Ectodermal cell (in vitro differentiated cells): ENCODE results near the gene GPR162.

Source experiments
- H3K27ac ChIP-seq: 2 replicates; pipeline ENCODE4 v1.7.0; 2013; ENCODE audit warnings: mild to moderate bottlenecking, low read depth, low read length; ENCODE audit not compliant: insufficient read depth, poor library complexity, severe bottlenecking
- H3K27me3 ChIP-seq: 2 replicates; pipeline ENCODE4 v1.7.0; 2013; ENCODE audit warnings: mild to moderate bottlenecking, low read length; ENCODE audit not compliant: insufficient read depth, control insufficient read depth, poor library complexity, severe bottlenecking
- H3K36me3 ChIP-seq: one replicate; pipeline ENCODE4 v1.7.0; 2013; ENCODE audit warnings: low read length; ENCODE audit not compliant: control insufficient read depth, insufficient read depth
- H3K4me1 ChIP-seq: one replicate; pipeline ENCODE4 v1.7.0; 2013; ENCODE audit warnings: low read length; ENCODE audit not compliant: control insufficient read depth, insufficient read depth
- H3K4me3 ChIP-seq: 2 replicates; pipeline ENCODE4 v1.7.0; 2013; ENCODE audit warnings: low read depth, low read length, control low read depth; ENCODE audit not compliant: insufficient read depth
- H3K9me3 ChIP-seq: 2 replicates; pipeline ENCODE4 v1.7.0; 2013; ENCODE audit warnings: mild to moderate bottlenecking, low read length, moderate library complexity; ENCODE audit not compliant: control insufficient read depth
- WGBS, 2 experiments: methylation state at CpG; one replicate each; pipeline ENCODE4 v1.1.7; 2013; ENCODE audit warnings: missing lambda C conversion rate in 2 of 2; 5-methylcytosine and 5-hydroxymethylcytosine counted together

The GPR162 gene

DNA sequence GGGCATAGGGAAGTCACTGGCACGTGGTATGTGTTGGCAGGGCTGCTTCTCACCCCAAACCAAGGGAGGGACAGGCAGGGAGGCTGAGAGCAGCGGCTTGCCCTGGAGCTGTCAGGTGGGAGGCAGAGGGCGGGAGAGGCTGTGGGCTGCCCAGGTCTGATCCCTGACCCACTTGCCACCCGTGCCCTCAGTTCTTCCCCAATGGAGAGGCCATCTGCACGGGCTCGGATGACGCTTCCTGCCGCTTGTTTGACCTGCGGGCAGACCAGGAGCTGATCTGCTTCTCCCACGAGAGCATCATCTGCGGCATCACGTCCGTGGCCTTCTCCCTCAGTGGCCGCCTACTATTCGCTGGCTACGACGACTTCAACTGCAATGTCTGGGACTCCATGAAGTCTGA is 23.8 kb downstream of the GPR162 start:
- H3K27me3 ChIP-seq: no peaks in the 10 kb centered on the region
- no peaks in the 10 kb centered on the region for H3K9me3 ChIP-seq
- no peak overlapping the region for H3K4me3 ChIP-seq
- WGBS, 2 experiments: 92 to 93% methylated on average over 17 of the region's 17 CpGs
- H3K27ac ChIP-seq: no peak overlapping the region
- peaks cover 18% of the 10 kb centered on the region for H3K4me1 ChIP-seq
- H3K36me3 ChIP-seq: peaks cover 41% of the 10 kb centered on the region

DNA sequence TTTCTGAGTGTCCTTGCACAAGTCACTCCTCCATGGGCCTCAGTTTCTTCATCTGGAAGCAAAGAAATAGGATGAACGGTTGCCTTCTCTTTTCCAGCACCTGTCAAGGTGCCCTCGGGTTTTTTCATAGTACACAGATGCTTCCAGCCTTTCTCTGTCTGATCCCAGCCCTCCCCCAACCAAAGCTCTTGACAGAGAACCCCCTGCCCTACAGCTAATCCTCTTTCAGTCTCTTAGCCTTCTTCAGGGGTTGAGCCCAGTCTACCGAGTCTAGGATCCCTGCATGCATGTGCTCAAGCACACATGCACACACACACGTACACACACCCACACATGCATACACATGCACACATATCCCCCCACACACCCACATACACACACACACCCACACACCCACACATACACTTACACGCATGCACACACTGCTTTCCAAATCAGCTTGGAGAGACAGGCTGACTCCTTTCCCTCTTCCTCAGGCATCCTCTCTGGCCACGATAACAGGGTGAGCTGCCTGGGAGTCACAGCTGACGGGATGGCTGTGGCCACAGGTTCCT is 24.8 kb downstream of the GPR162 start:
- no peak overlapping the region for H3K4me3 ChIP-seq
- H3K36me3 ChIP-seq: peaks cover 43% of the 10 kb centered on the region
- WGBS, 2 experiments: 94% methylated on average over 7 of the region's 7 CpGs
- peaks cover 16% of the 10 kb centered on the region for H3K4me1 ChIP-seq
- no peaks in the 10 kb centered on the region for H3K9me3 ChIP-seq
- no peak overlapping the region for H3K27ac ChIP-seq
- H3K27me3 ChIP-seq: no peaks in the 10 kb centered on the region

DNA sequence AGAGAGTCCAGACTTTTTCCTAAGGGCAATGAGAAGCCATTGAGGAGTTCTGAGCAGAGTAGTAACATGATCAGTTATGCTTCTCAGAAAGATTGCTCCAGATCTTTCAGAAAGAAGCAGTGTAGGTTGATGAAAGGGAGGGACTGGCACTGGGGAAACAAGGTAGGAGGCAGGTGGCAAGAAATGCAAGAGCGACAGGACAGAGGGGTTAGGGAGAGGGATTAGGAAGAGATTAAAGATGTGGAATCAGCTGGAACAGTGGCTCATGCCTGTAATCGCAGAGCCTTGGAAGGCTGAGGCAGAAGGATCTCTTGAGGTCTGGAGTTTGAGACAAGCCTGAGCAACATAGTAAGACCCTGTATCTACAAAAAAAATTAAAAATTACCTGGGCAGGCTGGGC is 26.1 kb downstream of the GPR162 start:
- Histone ChIP-seq H3K4me1 (peaks cover 14% of the 10 kb centered on the region), H3K27ac (no peak overlapping the region), H3K36me3 (peaks cover 43% of the 10 kb centered on the region), H3K4me3 (no peak overlapping the region), H3K27me3 (no peaks in the 10 kb centered on the region), H3K9me3 (no peaks in the 10 kb centered on the region)
- WGBS, 2 experiments: 85 to 88% methylated on average over 2 of the region's 2 CpGs

DNA sequence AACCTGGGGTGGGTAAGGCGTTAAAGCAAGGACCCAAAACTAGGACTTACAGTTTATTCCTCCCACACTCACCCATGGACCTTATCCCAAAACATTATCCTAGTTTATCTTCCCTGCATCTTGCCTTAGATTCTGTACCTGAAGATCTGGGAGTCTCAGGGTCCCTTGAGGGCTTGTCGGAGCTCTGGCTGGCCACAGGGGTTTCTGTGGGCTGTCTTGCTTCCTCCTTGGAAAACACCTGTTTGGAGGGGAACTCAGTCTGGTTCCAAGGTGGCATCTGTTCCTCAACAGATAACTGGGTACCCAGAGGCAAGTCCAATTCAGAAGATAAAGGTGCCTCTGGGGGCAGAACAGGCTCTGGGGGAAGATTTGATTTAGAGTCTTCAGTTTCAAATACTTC is 27.8 kb downstream of the GPR162 start:
- Histone ChIP-seq H3K4me1 (peaks cover 21% of the 10 kb centered on the region), H3K9me3 (no peaks in the 10 kb centered on the region), H3K27ac (no peak overlapping the region), H3K36me3 (peaks cover 40% of the 10 kb centered on the region), H3K27me3 (no peaks in the 10 kb centered on the region), H3K4me3 (no peak overlapping the region)
- 90 to 94% methylated on average over 2 of the region's 2 CpGs for WGBS, 2 experiments

DNA sequence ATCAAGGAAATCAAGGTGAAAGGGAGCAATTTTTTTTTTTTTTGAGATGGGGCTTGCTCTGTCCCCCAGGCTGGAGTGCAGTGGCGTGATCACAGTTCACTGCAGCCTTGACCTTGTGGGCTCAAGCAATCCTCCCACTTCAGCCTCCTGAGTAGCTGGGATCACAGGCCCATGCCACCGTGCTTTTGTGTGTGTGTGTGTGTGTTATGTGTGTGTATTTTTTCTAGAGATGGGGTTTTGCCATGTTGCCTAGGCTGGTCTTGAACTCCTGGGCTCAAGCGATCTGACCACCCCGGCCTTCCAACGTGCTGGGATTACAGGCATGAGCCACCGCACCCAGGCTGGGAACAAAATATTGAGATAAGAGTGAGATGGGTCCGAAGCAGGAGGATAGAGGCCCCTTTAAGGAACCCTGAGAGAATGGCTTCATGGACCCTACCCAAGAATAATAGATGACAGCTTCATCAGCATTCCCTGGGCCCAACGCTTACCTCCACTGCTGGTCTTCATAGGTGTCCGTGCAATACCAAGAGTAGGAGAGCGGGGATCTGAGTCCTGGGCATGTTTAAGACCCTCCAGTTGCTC is 28.4 kb downstream of the GPR162 start:
- WGBS, 2 experiments: 86 to 89% methylated on average over 10 of the region's 10 CpGs
- Histone ChIP-seq H3K4me1 (peaks cover 21% of the 10 kb centered on the region), H3K36me3 (peaks cover 34% of the 10 kb centered on the region), H3K27me3 (no peaks in the 10 kb centered on the region), H3K27ac (no peak overlapping the region), H3K4me3 (peak overlapping the region; percentile 60), H3K9me3 (no peaks in the 10 kb centered on the region)

DNA sequence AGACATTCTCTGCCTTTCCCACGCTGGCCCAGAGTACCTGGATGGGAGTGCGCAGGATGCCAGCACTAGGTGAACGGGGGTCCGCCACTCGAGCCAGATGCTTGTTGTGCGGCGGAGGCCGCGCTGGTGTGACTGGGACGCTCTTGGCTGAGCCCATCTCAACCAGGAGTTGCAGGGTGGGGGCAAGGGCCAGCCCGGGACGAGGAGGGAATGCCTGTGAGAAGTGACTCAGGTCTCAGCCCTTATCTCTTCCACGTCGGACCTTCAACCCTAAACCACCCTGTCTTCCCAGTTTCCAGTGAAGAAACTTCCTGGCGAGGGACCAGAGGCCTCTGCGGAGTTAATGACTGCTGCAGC is 29.2 kb downstream of the GPR162 start:
- Histone ChIP-seq H3K4me3 (peak overlapping the region; percentile 60), H3K9me3 (no peaks in the 10 kb centered on the region), H3K4me1 (peaks cover 21% of the 10 kb centered on the region), H3K27me3 (no peaks in the 10 kb centered on the region), H3K36me3 (peaks cover 27% of the 10 kb centered on the region), H3K27ac (no peak overlapping the region)
- WGBS, 2 experiments: 12% methylated on average over 16 of the region's 16 CpGs

DNA sequence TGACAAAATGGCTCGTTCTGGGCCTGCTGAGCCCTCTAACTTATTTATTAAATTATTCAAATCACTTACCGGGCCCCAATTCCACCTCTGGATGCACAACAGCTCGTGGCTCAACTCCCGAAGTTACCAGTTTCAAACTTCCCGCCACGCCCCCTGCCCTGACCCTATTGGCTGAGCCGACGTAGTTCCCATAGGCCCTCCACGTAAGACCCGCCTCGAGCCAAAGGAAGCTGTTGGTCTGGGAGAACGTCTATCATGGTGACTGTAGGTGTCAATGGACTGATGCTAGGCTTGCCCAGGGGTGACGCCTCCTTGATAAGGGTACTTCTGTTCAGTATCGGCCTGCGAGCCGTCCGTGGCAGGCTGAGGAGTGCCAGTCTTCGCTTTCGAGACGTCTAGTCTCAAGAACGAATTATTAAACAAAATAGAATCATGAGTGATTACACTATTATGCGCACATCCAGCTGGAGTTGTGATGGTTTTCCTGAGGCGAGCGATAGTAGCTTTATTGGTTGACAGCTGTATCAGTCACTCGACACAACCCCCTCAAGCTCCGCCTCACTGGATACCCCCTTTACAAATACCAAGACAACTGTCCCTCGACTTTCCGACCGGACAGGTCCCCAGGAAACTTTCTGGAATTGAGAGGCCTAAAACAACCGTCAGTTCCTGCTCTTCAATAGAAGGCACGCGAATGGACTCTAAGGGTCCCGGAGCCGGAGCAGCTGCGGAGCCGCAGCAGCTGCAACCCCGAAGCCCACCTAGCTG is 29.7 kb downstream of the GPR162 start, which contains the start of gene CDCA3:
CDCA3 (minus strand) TSS at position 134 of the 768 bp plus-strand sequence. CDS start 334 bp downstream, outside the sequence.
- Histone ChIP-seq H3K27ac (peak within 1 kb of the TSS; percentile 78), H3K36me3 (peaks cover 22% of the 10 kb centered on the region), H3K27me3 (no peaks in the 10 kb centered on the region), H3K4me3 (peak within 1 kb of the TSS; percentile 60), H3K4me1 (peaks cover 21% of the 10 kb centered on the region), H3K9me3 (no peaks in the 10 kb centered on the region)
- WGBS, 2 experiments: 0% methylated on average over 37 of the region's 37 CpGs

DNA sequence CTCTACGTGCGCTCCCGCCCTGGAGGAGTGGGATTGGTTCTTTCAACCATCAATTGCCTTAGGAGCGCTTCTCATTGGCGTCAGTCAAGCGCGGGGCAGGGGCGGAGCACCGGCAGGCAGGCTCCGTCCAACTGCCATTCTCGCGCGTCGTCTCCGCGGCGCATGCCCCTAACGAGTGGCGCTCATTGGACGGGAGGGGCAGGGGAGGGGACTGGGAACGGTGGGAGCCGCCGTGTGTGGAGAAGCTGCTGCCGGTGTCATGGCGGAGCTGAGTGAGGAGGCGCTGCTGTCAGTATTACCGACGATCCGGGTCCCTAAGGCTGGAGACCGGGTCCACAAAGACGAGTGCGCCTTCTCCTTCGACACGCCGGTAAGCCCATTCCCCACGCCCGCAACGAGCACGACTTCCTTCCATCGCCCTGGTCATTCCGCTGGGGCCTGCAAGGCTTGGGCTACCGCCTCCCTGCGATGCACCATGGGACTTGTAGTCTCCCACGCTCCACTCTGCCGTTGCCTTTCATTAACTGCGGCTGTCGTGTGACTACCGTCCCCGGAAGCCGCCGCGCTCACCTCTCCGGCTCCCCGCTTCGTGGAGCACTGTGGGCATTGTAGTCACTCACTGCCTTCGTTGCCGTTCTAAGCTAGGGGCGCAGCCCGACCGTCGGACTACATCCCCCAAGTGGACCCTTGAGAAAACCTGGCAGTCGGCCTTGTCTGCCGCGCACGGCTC is 30.5 kb downstream of the GPR162 start, which contains the start of gene USP5:
USP5 (plus strand) TSS at position 230 of the 730 bp plus-strand sequence; CDS start at position 260, 30 bp downstream.
- Histone ChIP-seq H3K9me3 (no peaks in the 10 kb centered on the region), H3K27ac (peak within 1 kb of the TSS; percentile 78), H3K27me3 (no peaks in the 10 kb centered on the region), H3K4me3 (peak within 1 kb of the TSS; percentile 60), H3K4me1 (peaks cover 21% of the 10 kb centered on the region), H3K36me3 (peaks cover 20% of the 10 kb centered on the region)
- WGBS, 2 experiments: 0% methylated on average over 65 of the region's 65 CpGs

DNA sequence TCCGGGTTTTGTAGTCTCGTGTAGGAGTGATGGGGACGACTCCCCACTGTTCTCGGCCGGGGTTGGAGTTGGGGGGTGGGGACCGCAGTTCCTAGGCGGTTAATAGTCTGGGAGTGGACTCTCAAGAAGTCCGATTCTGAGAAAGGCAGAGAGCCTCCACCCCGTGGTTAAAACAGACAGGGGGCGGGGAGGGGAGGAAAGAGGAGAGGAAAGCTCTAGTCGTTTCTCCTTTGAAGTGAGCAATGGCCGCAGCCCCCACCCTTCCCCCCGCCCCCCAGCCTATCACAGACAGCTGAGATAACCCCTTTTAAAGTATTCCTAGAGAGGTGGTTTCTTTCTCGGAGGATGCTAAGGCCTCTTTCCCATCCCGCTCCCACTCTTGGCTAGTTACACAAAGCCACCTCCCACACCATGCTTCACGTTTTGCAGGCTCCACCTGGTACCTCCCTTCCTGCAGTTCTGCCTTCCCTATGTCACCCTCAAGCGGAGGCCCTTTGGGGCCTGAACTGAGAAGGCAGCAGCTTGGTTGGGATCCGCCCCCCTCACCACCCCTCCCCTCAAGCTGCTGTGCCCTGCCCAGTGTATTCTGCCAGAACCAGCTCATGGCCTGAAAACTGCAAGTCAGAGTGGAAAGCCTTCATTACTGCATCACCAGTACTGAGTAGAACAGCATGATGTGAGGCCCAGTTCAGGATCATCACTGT is 31.2 kb downstream of the GPR162 start:
- Histone ChIP-seq H3K27ac (peak overlapping the region; percentile 72), H3K4me3 (peak overlapping the region; percentile 60), H3K4me1 (peaks cover 21% of the 10 kb centered on the region), H3K27me3 (no peaks in the 10 kb centered on the region), H3K9me3 (no peaks in the 10 kb centered on the region), H3K36me3 (peaks cover 27% of the 10 kb centered on the region)
- WGBS, 2 experiments: 2% methylated on average over 17 to 18 of the region's 18 CpGs
